ENCODE results near the gene BNC1.

Gene BNC1

GRCh38 chr15:83207660-83208366 is 76.7 kb downstream of the BNC1 start, which contains the start of gene HDGFL3:
TSS of gene HDGFL3 (minus strand) at chr15:83207823. CDS start at chr15:83207414, 409 bp downstream.
- TF ChIP-seq, protein P1, sequence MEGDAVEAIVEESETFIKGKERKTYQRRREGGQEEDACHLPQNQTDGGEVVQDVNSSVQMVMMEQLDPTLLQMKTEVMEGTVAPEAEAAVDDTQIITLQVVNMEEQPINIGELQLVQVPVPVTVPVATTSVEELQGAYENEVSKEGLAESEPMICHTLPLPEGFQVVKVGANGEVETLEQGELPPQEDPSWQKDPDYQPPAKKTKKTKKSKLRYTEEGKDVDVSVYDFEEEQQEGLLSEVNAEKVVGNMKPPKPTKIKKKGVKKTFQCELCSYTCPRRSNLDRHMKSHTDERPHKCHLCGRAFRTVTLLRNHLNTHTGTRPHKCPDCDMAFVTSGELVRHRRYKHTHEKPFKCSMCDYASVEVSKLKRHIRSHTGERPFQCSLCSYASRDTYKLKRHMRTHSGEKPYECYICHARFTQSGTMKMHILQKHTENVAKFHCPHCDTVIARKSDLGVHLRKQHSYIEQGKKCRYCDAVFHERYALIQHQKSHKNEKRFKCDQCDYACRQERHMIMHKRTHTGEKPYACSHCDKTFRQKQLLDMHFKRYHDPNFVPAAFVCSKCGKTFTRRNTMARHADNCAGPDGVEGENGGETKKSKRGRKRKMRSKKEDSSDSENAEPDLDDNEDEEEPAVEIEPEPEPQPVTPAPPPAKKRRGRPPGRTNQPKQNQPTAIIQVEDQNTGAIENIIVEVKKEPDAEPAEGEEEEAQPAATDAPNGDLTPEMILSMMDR (IDR thresholded peaks at IDR 0.05; ENCODE audit: insufficient read depth, low read depth, low read length, missing control alignments): peak; percentile 16
- peak; percentile 64 for DNase-seq (ENCODE audit: low read depth)
- peak within 1 kb of the TSS; percentile 88 for H3K4me3 ChIP-seq (ENCODE audit: low read depth, low read length)

DNA sequence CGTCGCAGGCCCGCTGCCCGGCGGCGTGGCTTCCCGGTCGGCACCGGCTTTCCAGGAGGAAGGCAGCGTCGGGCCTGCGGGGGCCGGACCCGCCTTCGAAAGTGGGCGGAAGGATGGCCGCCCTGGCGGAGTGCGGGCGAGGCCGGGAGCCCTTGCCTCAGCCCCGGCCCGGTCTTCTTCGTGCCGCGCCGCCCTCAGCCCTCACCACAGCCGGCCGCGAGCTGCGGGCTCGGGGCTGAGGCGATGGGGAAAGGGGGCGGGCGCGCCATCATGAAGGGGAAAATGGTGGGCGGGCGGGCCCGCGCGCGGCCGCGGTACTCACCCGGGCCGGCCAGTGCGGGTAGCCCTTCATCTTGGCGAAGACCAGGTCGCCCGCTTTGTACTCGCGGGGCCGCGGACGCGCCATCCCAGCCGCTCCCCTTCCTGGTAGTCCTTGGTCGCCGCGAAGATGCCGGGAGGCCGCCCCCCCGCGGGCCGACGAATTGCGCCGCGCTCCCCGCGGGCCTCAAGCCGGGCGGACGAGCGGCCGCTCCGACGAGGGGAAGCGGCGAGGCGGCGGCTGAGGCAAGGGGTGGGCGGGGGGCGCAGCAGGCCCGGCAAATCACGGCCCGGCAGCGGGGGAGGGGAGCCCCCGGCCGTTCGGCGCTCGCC is 77.3 kb downstream of the BNC1 start:
- DNase-seq (ENCODE audit: low read depth): peak; percentile 53
- peak overlapping the region; percentile 88 for H3K4me3 ChIP-seq (ENCODE audit: low read depth, low read length)
- TF ChIP-seq, protein P1 (IDR thresholded peaks at IDR 0.05; ENCODE audit: insufficient read depth, low read depth, low read length, missing control alignments): peak; percentile 0

DNA sequence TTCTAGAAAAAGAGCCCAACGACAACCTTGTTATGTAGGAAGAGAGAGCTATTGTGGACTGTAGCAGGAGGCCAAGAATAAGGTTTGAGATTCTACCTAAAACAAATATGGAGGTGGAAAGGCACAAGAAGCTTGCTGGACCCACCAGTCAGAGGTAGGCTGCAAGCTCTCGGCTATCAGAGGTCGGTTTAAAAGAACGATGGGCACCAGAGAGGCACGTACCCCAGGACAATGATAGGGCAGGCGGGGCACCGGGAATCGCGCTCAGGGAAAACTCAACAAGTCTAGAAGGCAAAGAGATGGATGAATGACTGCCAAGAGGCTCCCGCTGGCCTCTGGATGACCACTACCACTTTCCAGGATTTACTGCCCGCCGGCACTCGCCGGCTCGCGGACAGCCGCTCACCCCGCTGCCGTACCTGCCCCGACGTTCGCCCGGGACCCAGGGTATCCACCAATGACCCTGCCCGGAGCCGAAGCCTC is 77.9 kb downstream of the BNC1 start:
- peak overlapping the region; percentile 88 for H3K4me3 ChIP-seq (ENCODE audit: low read depth, low read length)
- TF ChIP-seq, protein P1 (IDR thresholded peaks at IDR 0.05; ENCODE audit: insufficient read depth, low read depth, low read length, missing control alignments): no peak
- peak; percentile 28 for DNase-seq (ENCODE audit: low read depth)
